ENCODE measurements around the gene SETX. TPM values are rescaled to one million over a fixed set of nuclear protein-coding genes. Genes with fewer than 3 reads are reported as not detected.

Gene SETX
- total RNA-seq, 1 donor from 2014 or later: 49.7 TPM

DNA sequence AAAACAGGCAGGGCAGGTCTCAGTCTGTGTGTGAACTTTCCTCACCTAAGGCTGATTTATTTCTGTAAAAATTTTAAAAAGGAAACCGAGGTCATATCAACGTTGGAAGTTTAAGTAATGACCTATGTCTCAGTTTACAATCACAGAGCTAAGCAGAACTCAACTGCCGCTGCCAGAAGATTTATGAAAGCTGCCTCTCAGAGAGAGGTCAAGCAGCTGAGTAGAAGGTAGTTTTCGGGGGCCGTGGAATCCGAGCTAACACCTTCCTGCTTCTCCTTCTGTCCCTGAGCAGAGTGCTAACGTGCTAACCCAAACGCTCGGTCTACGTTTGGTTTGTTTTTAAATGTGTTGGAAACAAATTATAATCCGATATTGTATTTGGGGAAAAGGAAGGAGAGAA lies 40.8 kb upstream of the SETX start:
- H3K27ac Mint-ChIP-seq: no peak overlapping the region
- Histone ChIP-seq H3K27me3 (no peaks in the 10 kb centered on the region), H3F3A (ENCODE audit: low read depth) (no peaks in the 10 kb centered on the region), H3K4me1 (no peaks in the 10 kb centered on the region), H3K9me3 (ENCODE audit: low read depth) (no peaks in the 10 kb centered on the region), H3K27ac (no peak overlapping the region), H4K20me1 (ENCODE audit: low read depth) (peaks cover 5% of the 10 kb centered on the region), H3K4me2 (no peak overlapping the region), H3K79me2 (ENCODE audit: low read depth) (no peaks in the 10 kb centered on the region), H3K4me3 (no peak overlapping the region), H2AFZ (replicated peaks) (no peak overlapping the region), H3K36me3 (peaks cover 22% of the 10 kb centered on the region), H3K9ac (no peak overlapping the region)
- no peak for DNase-seq (ENCODE audit: low spot score)
- TF ChIP-seq EZH2phosphoT487 (IDR thresholded peaks at IDR 0.05) (no peak), CTCF (IDR thresholded peaks at IDR 0.05) (no peak), EZH2 (IDR thresholded peaks at IDR 0.05) (no peak)
- H3K4me3 Mint-ChIP-seq: no peak overlapping the region
- no peaks in the 10 kb centered on the region for H3K9me3 Mint-ChIP-seq
- H3K27me3 Mint-ChIP-seq (ENCODE audit: insufficient read depth, low read depth): no peaks in the 10 kb centered on the region
- H3K36me3 Mint-ChIP-seq: peaks cover 35% of the 10 kb centered on the region
- H3K4me1 Mint-ChIP-seq: no peaks in the 10 kb centered on the region

DNA sequence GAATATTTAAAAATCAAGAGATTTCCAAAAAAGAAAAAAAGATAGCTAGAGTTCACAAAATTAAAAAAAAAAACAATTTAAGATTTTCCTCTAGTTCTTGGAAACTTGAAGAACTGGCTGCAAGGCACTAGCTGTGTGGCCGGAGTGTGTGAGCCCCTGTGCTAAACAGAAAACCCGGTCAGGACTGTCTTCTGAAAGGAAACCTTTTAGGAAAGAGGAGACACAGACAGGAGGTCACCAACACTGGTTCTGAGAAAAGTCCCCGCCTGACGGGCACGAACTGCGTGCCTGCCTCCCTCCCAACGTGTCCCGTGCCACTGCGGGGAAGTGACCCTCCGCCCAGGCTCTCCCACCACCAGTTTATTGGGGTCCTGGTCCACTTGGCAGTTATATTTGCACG lies 36.7 kb upstream of the SETX start:
- no peaks in the 10 kb centered on the region for H3F3A ChIP-seq (ENCODE audit: low read depth)
- no peaks in the 10 kb centered on the region for H4K20me1 ChIP-seq (ENCODE audit: low read depth)
- no peak overlapping the region for H3K9ac ChIP-seq
- H3K27me3 ChIP-seq: no peaks in the 10 kb centered on the region
- H2AFZ ChIP-seq (replicated peaks): no peak overlapping the region
- no peaks in the 10 kb centered on the region for H3K79me2 ChIP-seq (ENCODE audit: low read depth)
- Mint-ChIP-seq H3K27ac (no peak overlapping the region), H3K9me3 (no peaks in the 10 kb centered on the region), H3K4me3 (no peak overlapping the region), H3K36me3 (peaks cover 36% of the 10 kb centered on the region), H3K27me3 (ENCODE audit: insufficient read depth, low read depth) (no peaks in the 10 kb centered on the region), H3K4me1 (no peaks in the 10 kb centered on the region)
- H3K4me2 ChIP-seq: no peak overlapping the region
- no peak for DNase-seq (ENCODE audit: low spot score)
- no peaks in the 10 kb centered on the region for H3K4me1 ChIP-seq
- no peaks in the 10 kb centered on the region for H3K9me3 ChIP-seq (ENCODE audit: low read depth)
- H3K4me3 ChIP-seq: no peak overlapping the region
- TF ChIP-seq CTCF (IDR thresholded peaks at IDR 0.05): no peak
- no peak for TF ChIP-seq EZH2 (IDR thresholded peaks at IDR 0.05)
- no peak for TF ChIP-seq EZH2phosphoT487 (IDR thresholded peaks at IDR 0.05)
- H3K27ac ChIP-seq: no peak overlapping the region
- H3K36me3 ChIP-seq: peaks cover 24% of the 10 kb centered on the region

GRCh38 chr9:132390966-132391365 lies 36.2 kb upstream of the SETX start:
- peaks cover 34% of the 10 kb centered on the region for H3K36me3 Mint-ChIP-seq

More at GRCh38 chr9:132390966-132391365, 36.2 kb upstream of the SETX start:
- Histone ChIP-seq H3K9me3 (ENCODE audit: low read depth) (no peaks in the 10 kb centered on the region), H3K4me1 (no peaks in the 10 kb centered on the region), H3K27ac (no peak overlapping the region), H4K20me1 (ENCODE audit: low read depth) (no peaks in the 10 kb centered on the region), H3K27me3 (no peaks in the 10 kb centered on the region), H3K9ac (no peak overlapping the region), H3K4me2 (no peak overlapping the region), H3K79me2 (ENCODE audit: low read depth) (no peaks in the 10 kb centered on the region), H3K4me3 (no peak overlapping the region), H3F3A (ENCODE audit: low read depth) (no peaks in the 10 kb centered on the region), H2AFZ (replicated peaks) (no peak overlapping the region), H3K36me3 (peaks cover 24% of the 10 kb centered on the region)
- Mint-ChIP-seq H3K4me1 (no peaks in the 10 kb centered on the region), H3K27me3 (ENCODE audit: insufficient read depth, low read depth) (no peaks in the 10 kb centered on the region), H3K4me3 (no peak overlapping the region), H3K9me3 (no peaks in the 10 kb centered on the region), H3K27ac (no peak overlapping the region)
- TF ChIP-seq EZH2phosphoT487 (IDR thresholded peaks at IDR 0.05) (no peak), EZH2 (IDR thresholded peaks at IDR 0.05) (no peak), CTCF (IDR thresholded peaks at IDR 0.05) (no peak)
- DNase-seq (ENCODE audit: low spot score): no peak
